Measurements from ENCODE around the gene TNFRSF1B.

Gene TNFRSF1B

GRCh38 chr1:12168451-12169160 lies 1.8 kb downstream of the TNFRSF1B start:
- peaks cover 5% of the 10 kb centered on the region for H3K27me3 ChIP-seq (ENCODE audit: insufficient read depth, low read length)
- no peaks in the 10 kb centered on the region for H3K9me3 ChIP-seq (ENCODE audit: insufficient read depth, low read depth, low read length)
- peaks cover 16% of the 10 kb centered on the region for H3K79me1 ChIP-seq (ENCODE audit: low read length)
- no peak overlapping the region for H3K23ac ChIP-seq (ENCODE audit: low read length)
- H3K36me3 ChIP-seq (ENCODE audit: control insufficient read depth in 1 of 2, insufficient read depth in 2 of 2, low read length in 2 of 2): peaks cover 0 to under 1% of the 10 kb centered on the region in 2 experiments
- H4K91ac ChIP-seq (ENCODE audit: low read depth, low read length): no peak overlapping the region
- no peak overlapping the region for H3K4me2 ChIP-seq (ENCODE audit: low read length)
- H4K12ac ChIP-seq (ENCODE audit: low read depth, low read length): no peak overlapping the region
- H2AK5ac ChIP-seq (ENCODE audit: low read length): no peak overlapping the region
- no peak overlapping the region for H4K8ac ChIP-seq (ENCODE audit: low read depth, low read length)
- no CpG with 5 or more reads among the region's 17 CpGs for WGBS (ENCODE audit: extremely low coverage, insufficient coverage, insufficient read length)
- H3K4me1 ChIP-seq (ENCODE audit: control insufficient read depth in 1 of 2, insufficient read depth in 2 of 2, low read length in 2 of 2): peaks cover 9 to 12% of the 10 kb centered on the region in 2 experiments
- H2AFZ ChIP-seq (ENCODE audit: insufficient read depth, low read length, poor library complexity): no peak overlapping the region
- no peak overlapping the region for H3K18ac ChIP-seq (ENCODE audit: low read length)
- H2BK5ac ChIP-seq (ENCODE audit: low read depth, low read length, poor library complexity): no peak overlapping the region
- H3K4me3 ChIP-seq (ENCODE audit: low read depth, low read length): no peak overlapping the region
- H3K9ac ChIP-seq (ENCODE audit: low read length): no peak overlapping the region
- no peak overlapping the region for H2BK120ac ChIP-seq (ENCODE audit: insufficient read depth, low read length, poor library complexity)
- peak; percentile 29 to 71 for DNase-seq
- H3K4ac ChIP-seq (ENCODE audit: low read depth, low read length): no peak overlapping the region
- H3K14ac ChIP-seq (ENCODE audit: low read length): no peak overlapping the region
- H3K79me2 ChIP-seq (ENCODE audit: control insufficient read depth, insufficient read depth, low read length, poor library complexity): no peaks in the 10 kb centered on the region
- H2BK12ac ChIP-seq (ENCODE audit: low read length): no peak overlapping the region
- no peak overlapping the region for H3K27ac ChIP-seq (ENCODE audit: low read depth, low read length)

GRCh38 chr1:12169442-12170135 lies 2.8 kb downstream of the TNFRSF1B start:
- Histone ChIP-seq H3K9me3 (ENCODE audit: insufficient read depth, low read depth, low read length) (no peaks in the 10 kb centered on the region), H2AK5ac (ENCODE audit: low read length) (peak overlapping the region; percentile 13)

GRCh38 chr1:12170263-12170671 lies 3.5 kb downstream of the TNFRSF1B start:
- peaks cover 5% of the 10 kb centered on the region for H3K27me3 ChIP-seq (ENCODE audit: insufficient read depth, low read length)
- H3K9ac ChIP-seq (ENCODE audit: low read length): no peak overlapping the region
- no peaks in the 10 kb centered on the region for H3K79me2 ChIP-seq (ENCODE audit: control insufficient read depth, insufficient read depth, low read length, poor library complexity)
- H2BK120ac ChIP-seq (ENCODE audit: insufficient read depth, low read length, poor library complexity): no peak overlapping the region
- no peak overlapping the region for H2BK12ac ChIP-seq (ENCODE audit: low read length)
- H3K18ac ChIP-seq (ENCODE audit: low read length): no peak overlapping the region
- peaks cover 0 to 2% of the 10 kb centered on the region in 2 experiments for H3K36me3 ChIP-seq (ENCODE audit: control insufficient read depth in 1 of 2, insufficient read depth in 2 of 2, low read length in 2 of 2)
- no peak overlapping the region for H4K12ac ChIP-seq (ENCODE audit: low read depth, low read length)
- H2AFZ ChIP-seq (ENCODE audit: insufficient read depth, low read length, poor library complexity): no peak overlapping the region
- no peak overlapping the region for H2BK5ac ChIP-seq (ENCODE audit: low read depth, low read length, poor library complexity)
- no peak overlapping the region for H3K4ac ChIP-seq (ENCODE audit: low read depth, low read length)
- H3K27ac ChIP-seq (ENCODE audit: low read depth, low read length): no peak overlapping the region
- H4K91ac ChIP-seq (ENCODE audit: low read depth, low read length): no peak overlapping the region
- no peak overlapping the region for H3K14ac ChIP-seq (ENCODE audit: low read length)
- DNase-seq: no peak
- H3K4me3 ChIP-seq (ENCODE audit: low read depth, low read length): no peak overlapping the region
- no peak overlapping the region for H4K8ac ChIP-seq (ENCODE audit: low read depth, low read length)
- H3K9me3 ChIP-seq (ENCODE audit: insufficient read depth, low read depth, low read length): no peaks in the 10 kb centered on the region
- H3K4me1 ChIP-seq (ENCODE audit: control insufficient read depth in 1 of 2, insufficient read depth in 2 of 2, low read length in 2 of 2): peaks cover 11 to 16% of the 10 kb centered on the region in 2 experiments
- no CpG with 5 or more reads among the region's 9 CpGs for WGBS (ENCODE audit: extremely low coverage, insufficient coverage, insufficient read length)
- peaks cover 7% of the 10 kb centered on the region for H3K79me1 ChIP-seq (ENCODE audit: low read length)
- no peak overlapping the region for H2AK5ac ChIP-seq (ENCODE audit: low read length)
- no peak overlapping the region for H3K23ac ChIP-seq (ENCODE audit: low read length)
- no peak overlapping the region for H3K4me2 ChIP-seq (ENCODE audit: low read length)

More at GRCh38 chr1:12169442-12170135, 2.8 kb downstream of the TNFRSF1B start:
- peaks cover 5% of the 10 kb centered on the region for H3K27me3 ChIP-seq (ENCODE audit: insufficient read depth, low read length)
- H4K8ac ChIP-seq (ENCODE audit: low read depth, low read length): no peak overlapping the region
- peaks cover 9 to 12% of the 10 kb centered on the region in 2 experiments for H3K4me1 ChIP-seq (ENCODE audit: control insufficient read depth in 1 of 2, insufficient read depth in 2 of 2, low read length in 2 of 2)
- no peak overlapping the region for H3K18ac ChIP-seq (ENCODE audit: low read length)
- H2BK120ac ChIP-seq (ENCODE audit: insufficient read depth, low read length, poor library complexity): no peak overlapping the region
- no peak overlapping the region for H2BK12ac ChIP-seq (ENCODE audit: low read length)
- H3K79me1 ChIP-seq (ENCODE audit: low read length): peaks cover 7% of the 10 kb centered on the region
- no peak overlapping the region for H3K14ac ChIP-seq (ENCODE audit: low read length)
- no peak overlapping the region for H3K4me2 ChIP-seq (ENCODE audit: low read length)
- H3K4me3 ChIP-seq (ENCODE audit: low read depth, low read length): no peak overlapping the region
- WGBS (ENCODE audit: extremely low coverage, insufficient coverage, insufficient read length): no CpG with 5 or more reads among the region's 8 CpGs
- no peak overlapping the region for H3K27ac ChIP-seq (ENCODE audit: low read depth, low read length)
- H3K9ac ChIP-seq (ENCODE audit: low read length): no peak overlapping the region
- no peak overlapping the region for H4K12ac ChIP-seq (ENCODE audit: low read depth, low read length)
- peaks cover 0 to 2% of the 10 kb centered on the region in 2 experiments for H3K36me3 ChIP-seq (ENCODE audit: control insufficient read depth in 1 of 2, insufficient read depth in 2 of 2, low read length in 2 of 2)
- H4K91ac ChIP-seq (ENCODE audit: low read depth, low read length): no peak overlapping the region
- H3K23ac ChIP-seq (ENCODE audit: low read length): no peak overlapping the region
- no peak for DNase-seq
- no peaks in the 10 kb centered on the region for H3K79me2 ChIP-seq (ENCODE audit: control insufficient read depth, insufficient read depth, low read length, poor library complexity)
- H2BK5ac ChIP-seq (ENCODE audit: low read depth, low read length, poor library complexity): no peak overlapping the region
- H3K4ac ChIP-seq (ENCODE audit: low read depth, low read length): no peak overlapping the region
- H2AFZ ChIP-seq (ENCODE audit: insufficient read depth, low read length, poor library complexity): no peak overlapping the region

GRCh38 chr1:12171206-12172041 lies 4.6 kb downstream of the TNFRSF1B start:
- no peak overlapping the region for H3K4me2 ChIP-seq (ENCODE audit: low read length)
- no peak overlapping the region for H3K14ac ChIP-seq (ENCODE audit: low read length)
- peaks cover 0 to 2% of the 10 kb centered on the region in 2 experiments for H3K36me3 ChIP-seq (ENCODE audit: control insufficient read depth in 1 of 2, insufficient read depth in 2 of 2, low read length in 2 of 2)
- no peak overlapping the region for H3K4ac ChIP-seq (ENCODE audit: low read depth, low read length)
- H2BK5ac ChIP-seq (ENCODE audit: low read depth, low read length, poor library complexity): no peak overlapping the region
- H3K9me3 ChIP-seq (ENCODE audit: insufficient read depth, low read depth, low read length): no peaks in the 10 kb centered on the region
- no peak for DNase-seq
- no CpG with 5 or more reads among the region's 12 CpGs for WGBS (ENCODE audit: extremely low coverage, insufficient coverage, insufficient read length)
- H3K23ac ChIP-seq (ENCODE audit: low read length): no peak overlapping the region
- H3K4me1 ChIP-seq (ENCODE audit: control insufficient read depth in 1 of 2, insufficient read depth in 2 of 2, low read length in 2 of 2): peaks cover 11 to 17% of the 10 kb centered on the region in 2 experiments
- H2AFZ ChIP-seq (ENCODE audit: insufficient read depth, low read length, poor library complexity): no peak overlapping the region
- no peak overlapping the region for H3K4me3 ChIP-seq (ENCODE audit: low read depth, low read length)
- H3K27ac ChIP-seq (ENCODE audit: low read depth, low read length): no peak overlapping the region
- H2AK5ac ChIP-seq (ENCODE audit: low read length): no peak overlapping the region
- H2BK120ac ChIP-seq (ENCODE audit: insufficient read depth, low read length, poor library complexity): no peak overlapping the region
- peaks cover 5% of the 10 kb centered on the region for H3K27me3 ChIP-seq (ENCODE audit: insufficient read depth, low read length)
- H3K9ac ChIP-seq (ENCODE audit: low read length): no peak overlapping the region
- H4K8ac ChIP-seq (ENCODE audit: low read depth, low read length): no peak overlapping the region
- H3K79me2 ChIP-seq (ENCODE audit: control insufficient read depth, insufficient read depth, low read length, poor library complexity): no peaks in the 10 kb centered on the region
- peaks cover 7% of the 10 kb centered on the region for H3K79me1 ChIP-seq (ENCODE audit: low read length)
- H4K91ac ChIP-seq (ENCODE audit: low read depth, low read length): no peak overlapping the region
- no peak overlapping the region for H4K12ac ChIP-seq (ENCODE audit: low read depth, low read length)
- H3K18ac ChIP-seq (ENCODE audit: low read length): no peak overlapping the region
- H2BK12ac ChIP-seq (ENCODE audit: low read length): no peak overlapping the region
